HUES6 (cell line): ENCODE results near the gene GPR180.
A peak's percentile ranks its signal among the peaks of the same experiment; 100 is the strongest.

Source experiments
- H3K27ac ChIP-seq: 2 replicates; pipeline ENCODE4 v1.7.0; 2013; ENCODE audit warnings: low read depth, mild to moderate bottlenecking, low read length, inconsistent platforms
- H3K27me3 ChIP-seq: 2 replicates; pipeline ENCODE4 v1.6.1; 2013; ENCODE audit warnings: low read length; ENCODE audit not compliant: control insufficient read depth, insufficient read depth
- H3K36me3 ChIP-seq: 2 replicates; pipeline ENCODE4 v1.6.1; 2013; ENCODE audit warnings: low read length; ENCODE audit not compliant: control insufficient read depth, insufficient read depth
- H3K4me1 ChIP-seq: 2 replicates; pipeline ENCODE4 v1.6.1; 2013; ENCODE audit warnings: low read length; ENCODE audit not compliant: control insufficient read depth, insufficient read depth
- H3K4me3 ChIP-seq: 2 replicates; pipeline ENCODE4 v1.5.1; 2013; ENCODE audit warnings: low read depth, low read length
- H3K9ac ChIP-seq: one replicate; pipeline ENCODE4 v1.6.1; 2013; ENCODE audit warnings: mild to moderate bottlenecking, low read length
- H3K9me3 ChIP-seq: 2 replicates; pipeline ENCODE4 v1.6.1; 2013; ENCODE audit warnings: low read depth, low read length; ENCODE audit not compliant: control insufficient read depth, insufficient read depth

The GPR180 gene

DNA sequence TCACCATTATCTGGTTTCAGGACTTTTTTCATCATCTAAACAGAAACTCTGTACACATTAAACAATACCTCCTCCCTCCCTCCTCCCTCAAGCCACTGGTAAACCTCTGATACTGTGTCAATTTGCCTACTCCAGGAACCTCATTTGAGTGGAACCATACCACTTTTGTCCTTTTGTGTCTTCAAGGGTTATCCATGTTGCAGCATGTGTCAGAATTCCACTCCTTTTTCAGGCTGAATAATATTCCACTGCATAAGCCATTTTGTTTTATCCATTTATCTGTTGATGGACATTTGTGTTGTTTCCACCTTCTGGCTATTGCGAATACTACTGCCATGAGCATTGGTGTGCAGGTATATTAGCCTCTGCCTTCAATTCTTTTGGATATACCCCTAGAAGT lies 33.2 kb upstream of the GPR180 start:
- Histone ChIP-seq H3K36me3 (peaks cover 35% of the 10 kb centered on the region), H3K9ac (no peak overlapping the region), H3K9me3 (no peaks in the 10 kb centered on the region), H3K4me3 (no peak overlapping the region), H3K4me1 (no peaks in the 10 kb centered on the region), H3K27me3 (no peaks in the 10 kb centered on the region), H3K27ac (no peak overlapping the region)

GRCh38 chr13:94569615-94570014 lies 32.0 kb upstream of the GPR180 start:
- Histone ChIP-seq H3K27ac (no peak overlapping the region), H3K4me3 (no peak overlapping the region), H3K36me3 (peaks cover 44% of the 10 kb centered on the region), H3K9me3 (no peaks in the 10 kb centered on the region), H3K9ac (no peak overlapping the region), H3K27me3 (no peaks in the 10 kb centered on the region), H3K4me1 (no peaks in the 10 kb centered on the region)

GRCh38 chr13:94579063-94579462 lies 22.6 kb upstream of the GPR180 start:
- no peaks in the 10 kb centered on the region for H3K4me1 ChIP-seq
- no peaks in the 10 kb centered on the region for H3K9me3 ChIP-seq
- peaks cover 97% of the 10 kb centered on the region for H3K36me3 ChIP-seq
- no peak overlapping the region for H3K4me3 ChIP-seq
- no peaks in the 10 kb centered on the region for H3K27me3 ChIP-seq
- no peak overlapping the region for H3K9ac ChIP-seq
- no peak overlapping the region for H3K27ac ChIP-seq

DNA sequence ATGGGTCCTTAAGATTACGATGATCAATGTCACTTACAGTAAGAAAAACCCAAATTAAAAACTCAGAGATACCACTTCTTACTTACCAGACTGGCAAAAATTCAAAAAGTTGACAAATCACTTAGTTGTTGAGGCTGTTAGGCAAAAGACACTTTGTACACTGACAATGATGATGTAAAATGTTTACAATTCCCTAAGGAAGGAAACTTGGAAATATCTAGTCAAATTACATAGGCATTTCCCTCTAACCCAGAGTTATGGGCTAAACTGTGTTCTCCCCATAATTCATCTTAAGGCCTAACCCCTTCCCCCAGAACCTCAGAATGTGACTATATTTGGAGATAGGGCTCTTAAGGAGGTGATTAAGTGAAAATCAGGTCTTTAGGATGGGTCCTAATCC lies 17.7 kb upstream of the GPR180 start:
- no peak overlapping the region for H3K4me3 ChIP-seq
- H3K36me3 ChIP-seq, result peaks cover 76% of the 10 kb centered on the region
- H3K9me3 ChIP-seq, result no peaks in the 10 kb centered on the region
- H3K27ac ChIP-seq, result no peak overlapping the region
- no peaks in the 10 kb centered on the region for H3K27me3 ChIP-seq
- H3K9ac ChIP-seq, result no peak overlapping the region
- no peaks in the 10 kb centered on the region for H3K4me1 ChIP-seq

DNA sequence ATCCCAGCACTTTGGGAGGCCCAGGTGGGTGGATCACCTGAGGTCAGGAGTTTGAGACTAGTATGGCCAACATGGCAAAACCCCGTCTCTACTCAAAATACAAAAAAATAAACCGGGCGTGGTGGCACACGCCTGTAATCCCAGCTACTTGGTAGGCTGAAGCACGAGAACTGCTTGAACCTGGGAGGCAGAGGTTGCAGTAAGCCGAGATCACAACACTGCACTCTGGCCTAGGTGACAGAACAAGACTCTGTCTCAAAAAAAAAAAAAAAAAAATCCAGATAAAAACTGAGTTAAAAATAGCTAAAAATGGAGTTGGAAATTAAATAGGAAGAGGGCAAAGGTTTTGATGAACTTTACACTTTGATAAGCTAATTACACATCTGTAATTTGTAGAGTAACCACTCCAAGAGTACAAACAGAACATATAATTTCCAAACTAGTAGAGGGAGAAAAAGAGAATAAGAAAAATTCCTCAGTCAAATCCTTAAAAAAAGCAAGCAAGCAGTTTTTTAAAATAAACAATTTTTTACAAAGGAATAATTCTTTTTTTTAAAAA lies 16.0 kb upstream of the GPR180 start:
- no peak overlapping the region for H3K9ac ChIP-seq
- no peaks in the 10 kb centered on the region for H3K4me1 ChIP-seq
- H3K9me3 ChIP-seq, result no peaks in the 10 kb centered on the region
- H3K4me3 ChIP-seq, result no peak overlapping the region
- H3K27me3 ChIP-seq, result no peaks in the 10 kb centered on the region
- H3K27ac ChIP-seq, result no peak overlapping the region
- peaks cover 67% of the 10 kb centered on the region for H3K36me3 ChIP-seq

DNA sequence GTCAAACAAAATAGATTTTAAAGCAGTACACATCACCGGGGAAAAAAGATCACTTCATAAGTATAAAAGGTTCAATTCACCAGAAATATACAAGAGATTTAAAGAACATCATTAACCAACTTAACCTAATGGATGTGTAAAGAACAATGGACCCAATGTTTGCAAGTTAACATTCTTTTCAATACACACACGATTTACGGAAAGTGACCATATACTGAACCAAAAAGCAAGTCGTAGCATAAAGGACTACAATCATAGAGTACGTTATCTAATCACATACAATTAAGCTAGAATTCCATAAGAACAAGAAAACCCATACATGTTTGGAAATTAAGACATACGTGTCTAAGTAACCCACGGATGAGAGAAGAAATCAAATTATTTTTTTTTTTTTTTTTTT lies 15.3 kb upstream of the GPR180 start:
- H3K9me3 ChIP-seq, result no peaks in the 10 kb centered on the region
- H3K27ac ChIP-seq, result no peak overlapping the region
- peaks cover 68% of the 10 kb centered on the region for H3K36me3 ChIP-seq
- H3K4me1 ChIP-seq, result no peaks in the 10 kb centered on the region
- H3K27me3 ChIP-seq, result no peaks in the 10 kb centered on the region
- H3K4me3 ChIP-seq, result no peak overlapping the region
- H3K9ac ChIP-seq, result no peak overlapping the region

DNA sequence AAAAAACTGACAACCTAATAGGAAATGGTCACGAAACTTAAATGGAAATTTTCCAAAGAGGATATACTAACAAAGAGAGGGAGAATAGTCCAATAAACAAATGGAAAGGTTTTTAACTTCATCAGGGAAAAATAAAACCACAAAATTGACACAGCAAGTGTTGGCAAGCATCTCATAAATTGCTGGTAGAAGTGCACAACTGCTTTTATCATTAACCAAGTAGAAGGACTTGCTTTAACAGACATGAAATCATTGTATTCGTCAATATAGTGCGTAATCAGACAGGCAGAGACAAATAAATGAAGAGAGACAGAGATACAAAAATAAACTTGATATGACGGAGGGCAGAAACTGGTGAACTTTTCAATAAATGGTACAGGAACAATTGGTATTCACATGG lies 13.1 kb upstream of the GPR180 start:
- Histone ChIP-seq H3K9ac (no peak overlapping the region), H3K9me3 (no peaks in the 10 kb centered on the region), H3K36me3 (peaks cover 64% of the 10 kb centered on the region), H3K27me3 (no peaks in the 10 kb centered on the region), H3K27ac (no peak overlapping the region), H3K4me1 (no peaks in the 10 kb centered on the region), H3K4me3 (no peak overlapping the region)

DNA sequence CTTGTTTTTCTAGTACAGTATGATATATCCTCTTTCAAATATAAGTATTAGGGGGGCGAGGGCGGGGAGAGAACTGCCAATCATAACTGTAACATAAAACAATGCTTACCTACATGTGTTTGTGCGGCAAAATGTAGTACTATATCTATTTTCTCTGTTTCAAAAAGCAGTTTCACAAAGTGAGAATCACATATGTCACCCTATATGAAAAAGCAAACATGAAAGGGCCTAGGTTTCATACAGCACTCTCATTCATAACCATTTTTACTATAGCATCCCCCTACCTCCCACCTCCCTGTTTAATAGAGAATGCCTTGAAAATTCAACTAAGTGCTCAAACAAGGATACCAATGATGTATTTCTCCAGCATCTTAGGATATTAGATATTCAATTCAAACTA lies 10.9 kb upstream of the GPR180 start:
- no peaks in the 10 kb centered on the region for H3K27me3 ChIP-seq
- no peak overlapping the region for H3K9ac ChIP-seq
- no peak overlapping the region for H3K27ac ChIP-seq
- peaks cover 47% of the 10 kb centered on the region for H3K36me3 ChIP-seq
- no peaks in the 10 kb centered on the region for H3K9me3 ChIP-seq
- no peak overlapping the region for H3K4me3 ChIP-seq
- peaks cover 11% of the 10 kb centered on the region for H3K4me1 ChIP-seq

DNA sequence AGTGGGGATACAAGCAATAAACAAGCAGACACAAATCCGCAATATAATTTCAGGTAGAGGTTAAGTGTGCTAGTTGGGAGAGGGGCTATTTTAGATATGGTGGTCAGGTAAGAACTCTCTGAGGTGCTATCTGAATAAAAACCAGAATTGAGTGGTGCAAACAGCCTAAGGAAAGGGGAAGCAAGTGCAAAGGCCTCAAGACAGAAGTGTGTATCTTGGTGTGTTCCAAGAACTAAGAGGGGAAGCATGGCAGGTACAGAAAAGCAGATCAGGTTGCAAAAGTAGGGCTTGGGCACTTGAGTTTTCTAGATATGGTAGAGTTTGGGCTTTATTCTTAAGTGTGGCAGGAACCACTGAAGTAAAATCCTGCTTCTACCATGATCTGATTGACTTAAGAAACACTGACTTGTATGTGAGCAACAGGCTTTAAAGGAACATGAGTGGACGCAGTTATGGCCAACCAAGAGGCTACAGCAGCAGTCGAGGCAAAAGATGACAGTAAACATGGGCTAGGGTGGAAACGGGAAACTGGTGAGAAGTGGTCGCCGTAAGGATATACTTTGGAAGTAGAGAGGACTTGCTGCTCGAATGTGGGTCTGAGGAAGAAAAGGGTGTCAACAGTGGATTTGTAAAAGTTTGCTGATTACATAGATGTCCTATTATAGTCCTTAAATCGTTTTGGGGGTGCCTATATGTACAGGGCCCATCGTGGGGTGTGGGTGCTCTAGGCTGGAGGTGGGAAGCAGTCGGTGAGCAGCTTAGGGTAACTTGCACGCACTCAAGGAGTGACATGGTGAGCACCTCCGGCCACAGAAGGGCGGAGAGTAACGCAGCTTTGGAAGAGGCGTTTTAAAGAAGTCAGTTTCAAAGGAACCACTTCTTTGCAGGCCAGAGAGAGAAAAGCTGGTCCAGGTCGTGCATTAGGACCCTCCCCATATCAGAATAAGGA lies 6.4 kb upstream of the GPR180 start:
- Histone ChIP-seq H3K36me3 (peaks cover 29% of the 10 kb centered on the region), H3K9me3 (no peaks in the 10 kb centered on the region), H3K4me1 (peaks cover 11% of the 10 kb centered on the region), H3K27me3 (no peaks in the 10 kb centered on the region), H3K27ac (peak overlapping the region; percentile 36), H3K9ac (peak overlapping the region; percentile 89), H3K4me3 (peak overlapping the region; percentile 87)

GRCh38 chr13:94595950-94596574 lies 5.6 kb upstream of the GPR180 start, which contains the start of gene TGDS:
TSS of gene TGDS (minus strand) at chr13:94596152. CDS start at chr13:94596136, 16 bp downstream.
- H3K27ac ChIP-seq, result peak within 1 kb of the TSS; percentile 36

GRCh38 chr13:94596575-94596971 lies 5.1 kb upstream of the GPR180 start:
- H3K4me1 ChIP-seq, result peaks cover 11% of the 10 kb centered on the region
- peak overlapping the region; percentile 31 for H3K9ac ChIP-seq
- no peak overlapping the region for H3K27ac ChIP-seq

More at GRCh38 chr13:94595950-94596574, 5.6 kb upstream of the GPR180 start, which contains the start of gene TGDS:
- Histone ChIP-seq H3K9ac (peak within 1 kb of the TSS; percentile 89), H3K4me3 (peak within 1 kb of the TSS; percentile 87), H3K9me3 (peaks cover 7% of the 10 kb centered on the region; the same call in 1 of the 2 replicates), H3K27me3 (peaks cover 7% of the 10 kb centered on the region), H3K4me1 (peaks cover 11% of the 10 kb centered on the region), H3K36me3 (peaks cover 22% of the 10 kb centered on the region)

More at GRCh38 chr13:94596575-94596971, 5.1 kb upstream of the GPR180 start:
- peaks cover 7% of the 10 kb centered on the region; the same call in 1 of the 2 replicates for H3K9me3 ChIP-seq
- H3K27me3 ChIP-seq, result peaks cover 7% of the 10 kb centered on the region
- H3K4me3 ChIP-seq, result peak overlapping the region; percentile 87
- peaks cover 17% of the 10 kb centered on the region for H3K36me3 ChIP-seq
